ENCODE data around the gene TSKU. TPM values are rescaled to one million over a fixed set of nuclear protein-coding genes. Genes with fewer than 3 reads are reported as not detected.
A peak's percentile ranks its signal among the peaks of the same experiment; 100 is the strongest.

The TSKU gene
- total and polyA plus RNA-seq, 9 of the 15 experiments (the other 6 are each of a cell fraction or from before 2014, with no cell fraction given) = 0.60 to 11.9 (median 8.4) TPM

- TF ChIP-seq ZHX1 (conservative IDR thresholded peaks at IDR 0.05; ENCODE audit: low read length) (no peak), SP1 (CRISPR knock-in tag; IDR thresholded peaks at IDR 0.05) (peak; percentile 69), LEF1 (IDR thresholded peaks at IDR 0.05) (peak; percentile 52), ZNF165 (CRISPR knock-in tag; IDR thresholded peaks at IDR 0.05; ENCODE audit: borderline replicate concordance) (no peak), ADNP (tag; IDR thresholded peaks at IDR 0.05) (no peak), E4F1 (CRISPR knock-in tag; IDR thresholded peaks at IDR 0.05; ENCODE audit: borderline replicate concordance) (no peak), SAFB2 (IDR thresholded peaks at IDR 0.05; ENCODE audit: borderline replicate concordance, low read depth, low read length, severe bottlenecking) (no peak), CBX1 (IDR thresholded peaks at IDR 0.05; ENCODE audit: low read depth) (no peak), ZBTB40 (IDR thresholded peaks at IDR 0.05) (peak; percentile 40; the same call in 1 of the 2 replicates), ZBTB40 (CRISPR knock-in tag; IDR thresholded peaks at IDR 0.05) (no peak), MTF1 (CRISPR knock-in tag; IDR thresholded peaks at IDR 0.05; ENCODE audit: borderline replicate concordance) (no peak), ARID2 (IDR thresholded peaks at IDR 0.05) (no peak), RFX5 (IDR thresholded peaks at IDR 0.05; ENCODE audit: low read depth, low read length) (no peak)
Measured at GRCh38 chr11:76782531-76783293, 444 bp upstream of the TSKU start (continued).

All from K562 (cell line).